ENCODE data around the gene TIMM13. TPM values are rescaled to one million over a fixed set of nuclear protein-coding genes. Genes with fewer than 3 reads are reported as not detected.

TIMM13 gene
- polyA plus RNA-seq, 1 donor from 2014 or later = 69.1 TPM

Other genes starting within 250 kb of the TIMM13 start
- 163 TPM for gene PLEKHJ1, start 191.3 kb downstream of the TIMM13 start, polyA plus RNA-seq
- 37.8 TPM for gene SF3A2, start 190.8 kb downstream of the TIMM13 start, polyA plus RNA-seq
- 0.15 TPM for gene AMH, start 178.3 kb downstream of the TIMM13 start, polyA plus RNA-seq
- gene JSRP1, start 171.2 kb downstream of the TIMM13 start, polyA plus RNA-seq = 4.3 TPM
- 0.26 TPM for gene PEAK3, start 145.4 kb downstream of the TIMM13 start, polyA plus RNA-seq
- 14.7 TPM for gene LINGO3, start 119.4 kb downstream of the TIMM13 start, polyA plus RNA-seq
- gene LSM7, start 99.0 kb downstream of the TIMM13 start, polyA plus RNA-seq = 308 TPM
- 20.8 TPM for gene SPPL2B, start 98.9 kb downstream of the TIMM13 start, polyA plus RNA-seq
- not detected for gene TMPRSS9, start 67.3 kb downstream of the TIMM13 start, polyA plus RNA-seq
- gene LMNB2, start 29.4 kb upstream of the TIMM13 start, polyA plus RNA-seq = 4.6 TPM
- gene GADD45B, start 48.5 kb upstream of the TIMM13 start, polyA plus RNA-seq = 98.0 TPM

Measured in IgD-negative memory B cell (primary cell).